Measurements from ENCODE around the gene GFOD1.
"Not testable (repeated sequence)": the region's sequence is repeated elsewhere in the genome, so short reads cannot be mapped to it uniquely, and the experiment has no call there.

GRCh38 chr6:13443978-13444377, 43.4 kb downstream of the GFOD1 start:
- TF ChIP-seq CTCF (conservative IDR thresholded peaks at IDR 0.05; ENCODE audit: low read length); EZH2phosphoT487 (IDR thresholded peaks at IDR 0.05; ENCODE audit: borderline replicate concordance): not testable (repeated sequence)
